T-helper 1 cell (primary cell): ENCODE results near the gene CTPS2.
"Not testable (repeated sequence)": the region's sequence is repeated elsewhere in the genome, so short reads cannot be mapped to it uniquely, and the experiment has no call there.

ENCODE experiments used
- DNase-seq, 5 donors: peaks; one replicate each; pipeline ENCODE4 v3.0.0-alpha.2; 2012 to 2020

Gene CTPS2

DNA sequence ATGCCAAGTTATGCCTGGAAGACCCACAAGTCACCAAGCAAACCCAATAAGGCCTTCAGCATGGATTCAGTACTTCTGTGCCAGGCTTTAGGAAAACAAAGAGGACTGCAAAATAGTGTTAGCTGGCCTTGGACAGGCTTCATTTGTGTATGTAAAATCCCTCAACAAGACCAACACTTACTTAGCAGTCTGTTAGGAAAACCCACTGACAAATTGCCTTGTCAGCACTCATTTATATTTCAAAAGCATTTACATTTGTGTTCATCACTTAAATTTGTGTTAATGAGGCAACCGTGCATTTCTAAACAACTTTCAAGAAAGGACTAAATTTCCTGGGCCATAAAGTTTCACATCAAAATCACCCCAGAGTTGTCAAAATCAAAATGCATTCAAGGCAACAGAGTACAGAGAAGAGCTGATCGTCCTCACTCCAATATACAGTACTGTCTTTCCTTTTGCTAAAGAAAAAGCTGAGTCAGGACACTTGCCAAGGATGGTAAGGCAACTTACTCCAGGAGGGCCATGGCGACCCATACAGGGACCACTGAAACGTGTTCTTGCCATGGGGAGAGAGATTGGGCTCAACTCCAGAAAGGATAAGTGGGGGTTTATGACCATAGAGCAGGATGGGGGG lies 61.0 kb downstream of the CTPS2 start:
- DNase-seq = no peak

DNA sequence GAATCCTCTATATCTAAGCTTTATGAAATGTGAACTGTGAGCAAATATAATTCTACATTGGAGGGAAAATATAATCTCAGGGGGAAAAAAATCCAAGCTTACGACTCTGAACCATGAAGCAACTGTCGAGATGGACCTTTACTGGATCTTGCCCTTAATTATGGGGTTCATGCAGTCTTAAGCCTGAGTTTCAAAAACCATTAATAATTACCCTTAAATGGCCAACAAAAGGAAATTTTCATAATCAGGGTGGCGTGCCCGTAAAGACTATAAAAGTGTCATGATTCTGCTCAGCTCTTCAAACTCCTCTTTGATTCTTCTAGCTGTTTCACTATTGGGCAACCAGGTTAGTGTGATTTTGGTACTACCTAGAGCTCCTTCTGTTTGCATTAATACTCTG lies 62.6 kb downstream of the CTPS2 start, which contains the start of gene S100G:
TSS of gene S100G (plus strand) at position 301 of the 400 bp plus-strand sequence. CDS start 849 bp downstream, outside the sequence.
- no peak for DNase-seq

DNA sequence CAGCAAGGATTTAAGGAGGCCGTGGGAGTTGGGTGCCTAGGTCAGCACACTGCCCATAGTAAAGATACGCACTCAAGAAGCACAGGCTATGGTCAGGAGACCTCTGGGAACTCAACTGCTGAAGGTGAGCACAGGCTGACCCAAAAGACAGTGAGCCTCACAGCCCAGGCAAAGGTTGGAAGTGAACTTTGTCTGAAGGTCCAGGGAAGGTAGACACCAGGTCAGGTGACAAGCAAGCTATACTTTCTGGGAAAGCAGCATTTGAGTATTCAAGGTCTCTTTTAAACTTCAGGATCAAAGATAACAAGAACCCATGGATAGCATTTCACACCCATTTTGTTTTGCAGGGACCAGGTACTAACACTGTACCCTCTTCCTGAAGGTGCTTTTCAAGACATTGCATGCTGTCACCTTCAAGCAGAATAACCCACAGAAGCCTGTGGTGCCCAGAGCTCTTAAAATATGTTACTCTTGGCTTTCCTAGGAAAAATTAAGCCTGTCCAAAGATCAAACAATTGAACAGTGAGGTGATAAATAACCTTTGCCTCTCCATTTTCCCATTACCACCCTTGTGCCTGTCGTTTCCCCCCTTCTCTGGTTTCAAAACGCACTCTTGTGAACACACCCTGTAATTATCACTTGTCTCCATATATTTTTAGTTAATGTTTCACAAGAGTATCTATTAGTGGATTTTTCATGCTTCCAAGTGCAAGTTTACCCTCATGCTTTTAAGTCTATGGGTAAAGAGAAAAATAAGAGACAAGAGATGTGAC lies 65.9 kb downstream of the CTPS2 start:
- DNase-seq = no peak

DNA sequence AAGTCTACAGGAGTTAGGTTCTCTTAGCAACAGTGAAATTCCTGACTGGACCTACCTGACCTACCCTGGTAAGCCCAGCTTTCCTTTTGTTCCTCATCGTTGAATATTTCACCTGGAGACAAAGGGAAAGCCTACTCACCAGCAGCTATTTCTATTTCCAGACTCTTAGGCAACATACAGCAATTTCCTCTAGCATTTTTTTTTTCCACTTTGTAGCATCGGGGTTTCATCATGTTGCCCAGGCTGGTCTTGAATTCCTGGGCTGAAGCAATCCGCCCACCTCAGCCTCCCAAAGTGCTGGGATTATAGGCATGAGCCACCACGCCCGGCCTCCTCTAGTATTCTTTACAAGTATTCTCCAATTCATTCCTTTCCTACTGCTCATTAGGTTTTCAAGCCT lies 69.3 kb downstream of the CTPS2 start:
- no peak for DNase-seq

DNA sequence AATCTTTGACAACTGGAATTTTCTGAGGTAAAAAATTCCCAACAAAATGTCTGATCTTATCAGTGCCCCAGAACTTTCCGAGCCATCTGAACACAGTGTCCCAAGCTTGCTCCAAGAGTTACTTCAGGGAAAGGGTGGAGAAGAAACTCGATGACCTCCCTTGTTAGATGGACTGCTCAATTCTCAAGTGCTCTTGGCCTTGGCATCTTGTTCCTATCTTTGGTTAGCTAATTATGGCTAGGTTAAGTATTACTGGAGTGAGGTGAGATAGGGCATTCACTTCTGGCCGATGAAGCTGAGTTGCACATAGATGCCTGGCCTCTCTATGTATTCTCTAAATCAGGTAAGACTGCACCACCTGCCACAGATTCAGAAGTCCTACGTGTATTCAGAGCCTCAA lies 71.6 kb downstream of the CTPS2 start:
- DNase-seq = no peak

DNA sequence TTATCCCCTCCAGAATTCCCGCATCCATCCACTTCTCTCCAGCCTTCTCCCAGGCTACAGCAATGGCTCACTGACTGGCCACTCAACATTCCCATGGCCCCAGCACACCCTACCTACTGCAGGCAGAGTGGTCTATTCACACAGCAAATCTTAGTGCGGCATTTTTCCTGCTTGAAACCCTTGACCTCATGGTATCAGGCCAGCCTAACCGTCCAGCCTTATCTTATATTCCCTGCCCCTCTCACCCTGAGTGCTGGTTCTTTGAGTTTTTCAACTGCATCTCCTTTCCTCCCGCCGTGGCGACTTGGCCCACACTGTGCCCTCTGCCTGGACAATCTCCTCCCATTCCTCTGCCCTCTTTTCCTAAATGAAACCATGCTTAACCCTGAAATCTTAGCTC lies 72.5 kb downstream of the CTPS2 start:
- DNase-seq = no peak

DNA sequence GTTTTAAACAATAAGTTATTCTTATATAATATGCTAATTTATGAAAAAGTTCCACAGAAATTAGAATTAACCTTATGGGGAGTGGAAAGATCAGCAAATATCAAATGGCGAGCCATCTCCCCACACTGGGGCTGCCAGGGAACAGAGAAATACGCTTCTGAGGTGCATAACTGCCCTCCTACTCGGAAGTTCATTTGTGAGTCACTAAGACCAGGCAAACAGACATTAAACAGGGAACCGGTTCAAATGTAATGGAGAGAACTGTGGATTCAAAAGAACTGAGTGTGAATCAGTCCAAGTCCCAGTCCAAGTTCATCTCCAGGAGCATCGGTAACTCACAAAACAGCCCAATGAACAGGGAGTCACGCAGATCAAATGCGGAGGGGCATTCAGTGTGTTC lies 73.9 kb downstream of the CTPS2 start:
- DNase-seq = no peak

DNA sequence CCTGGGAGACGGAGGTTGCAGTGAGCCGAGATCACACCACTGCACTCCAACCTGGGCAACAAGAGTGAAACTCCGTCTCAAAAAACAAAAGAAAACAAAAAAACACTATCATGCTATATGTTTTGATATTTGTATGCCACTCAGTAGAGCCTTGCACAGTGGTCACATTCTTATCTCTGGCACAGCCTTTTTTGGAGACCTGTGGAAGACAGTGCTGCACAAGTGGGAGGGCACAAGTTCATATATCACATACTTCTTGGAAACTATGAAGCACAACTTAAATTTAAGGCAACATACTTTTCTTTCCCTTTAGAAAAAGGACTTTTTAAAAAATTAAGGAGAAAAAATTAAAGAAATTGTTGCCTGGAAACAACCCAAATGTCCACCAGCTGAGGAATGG lies 76.9 kb downstream of the CTPS2 start:
- DNase-seq = no peak

DNA sequence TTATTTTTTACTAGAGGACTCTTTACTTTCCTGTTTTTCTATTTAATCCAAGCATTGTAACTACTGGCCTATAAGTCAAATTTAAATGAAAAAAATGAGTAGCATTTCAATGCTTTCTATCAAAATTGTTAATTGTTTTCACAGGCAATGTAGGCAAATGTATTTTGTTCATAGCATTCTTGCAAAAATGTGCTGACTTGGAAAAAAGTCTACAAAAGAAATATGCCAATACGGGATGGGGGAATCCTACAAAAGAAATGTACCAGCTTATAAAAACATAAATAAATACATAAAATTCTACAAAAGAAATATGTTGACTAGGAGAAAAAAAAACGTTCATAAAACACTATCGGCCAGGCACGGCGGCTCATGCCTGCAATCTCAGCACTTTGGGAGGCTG lies 77.4 kb downstream of the CTPS2 start:
- no peak for DNase-seq

DNA sequence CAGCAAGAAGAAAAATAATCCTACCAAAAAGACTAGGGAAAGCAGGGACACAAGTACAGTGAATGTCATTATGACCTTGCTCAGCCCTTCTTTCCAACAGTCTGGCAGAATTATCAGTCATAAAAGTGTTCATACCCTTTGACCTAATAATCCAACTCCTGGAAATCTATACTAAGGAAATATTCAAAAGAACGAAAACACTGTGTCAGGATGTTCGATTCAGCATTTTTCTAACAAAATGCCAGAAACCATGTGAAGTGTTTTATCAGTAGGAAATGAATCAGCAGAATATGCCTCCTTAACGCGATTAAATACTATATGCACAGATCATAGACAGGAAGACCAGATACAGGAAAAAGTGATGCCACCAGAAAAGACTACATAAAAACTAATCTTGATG lies 78.7 kb downstream of the CTPS2 start:
- DNase-seq = no peak

DNA sequence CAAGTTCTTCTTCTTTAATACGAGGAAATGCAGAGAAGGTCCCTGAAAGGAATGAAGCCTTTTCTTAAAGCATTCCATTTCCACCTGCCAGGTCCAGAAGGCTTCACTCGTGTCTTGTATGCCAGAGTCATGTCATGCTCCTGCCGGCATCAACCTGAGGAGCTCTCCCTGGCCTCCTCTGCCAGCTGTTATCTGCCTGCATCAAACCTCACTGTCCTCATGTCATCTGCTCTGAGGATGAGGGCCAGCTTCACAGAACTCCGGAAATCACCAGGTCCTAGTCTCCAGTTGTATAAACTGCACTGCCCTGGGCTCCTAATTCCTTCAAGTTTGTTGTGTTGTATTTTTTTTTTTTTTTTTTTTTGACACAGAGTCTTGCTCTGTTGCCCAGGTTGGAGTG lies 82.6 kb downstream of the CTPS2 start:
- no peak for DNase-seq

DNA sequence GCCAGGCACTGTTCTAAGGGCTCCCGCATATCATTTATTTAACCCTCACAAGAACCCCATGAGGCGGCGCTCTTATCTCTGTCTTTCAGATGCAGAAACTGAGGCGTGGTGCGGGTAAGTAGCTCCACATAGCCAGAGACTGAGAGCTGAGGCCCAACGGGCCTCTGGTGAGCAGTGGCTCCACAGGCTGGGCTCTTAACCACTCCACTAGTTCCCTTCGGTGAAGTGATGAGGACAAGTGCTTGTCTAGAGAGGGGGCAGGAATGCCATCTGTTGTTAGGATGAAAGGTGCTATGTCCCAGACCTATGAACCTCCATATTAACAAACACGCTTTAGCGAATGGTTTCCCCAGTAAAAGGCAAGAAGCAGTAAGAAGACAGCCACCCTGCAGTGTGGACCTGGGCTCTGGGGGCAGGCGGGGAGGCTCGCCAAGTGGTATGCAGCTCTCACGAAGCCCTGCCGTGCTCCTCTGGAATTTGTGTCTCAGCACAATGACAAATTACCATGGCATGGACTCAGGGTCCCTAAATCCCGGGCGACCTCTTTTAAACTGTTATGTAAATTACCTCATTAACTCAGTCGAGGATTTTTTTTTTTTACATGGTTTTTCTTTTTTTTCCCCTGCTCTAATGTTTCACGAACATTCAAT lies 83.4 kb downstream of the CTPS2 start:
- no peak for DNase-seq

DNA sequence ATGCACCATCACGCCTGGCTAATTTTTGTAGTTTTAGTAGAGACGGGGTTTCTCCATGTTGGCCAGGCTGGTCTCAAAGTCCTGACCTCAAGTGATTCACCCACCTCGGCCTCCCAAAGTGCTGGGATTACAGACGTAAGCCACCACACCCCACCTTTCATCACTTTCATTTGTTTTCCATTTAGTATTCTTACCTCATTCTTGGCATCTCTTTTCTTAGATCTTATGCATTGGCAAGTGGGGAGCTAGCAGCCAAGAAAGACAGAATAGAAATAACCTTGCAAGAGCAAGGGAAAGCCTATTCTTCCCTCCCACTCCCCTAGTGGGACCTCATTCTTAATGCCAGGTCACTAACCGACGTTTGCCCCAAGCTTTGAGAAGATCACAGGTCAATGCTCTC lies 84.0 kb downstream of the CTPS2 start:
- not testable (repeated sequence) for DNase-seq

DNA sequence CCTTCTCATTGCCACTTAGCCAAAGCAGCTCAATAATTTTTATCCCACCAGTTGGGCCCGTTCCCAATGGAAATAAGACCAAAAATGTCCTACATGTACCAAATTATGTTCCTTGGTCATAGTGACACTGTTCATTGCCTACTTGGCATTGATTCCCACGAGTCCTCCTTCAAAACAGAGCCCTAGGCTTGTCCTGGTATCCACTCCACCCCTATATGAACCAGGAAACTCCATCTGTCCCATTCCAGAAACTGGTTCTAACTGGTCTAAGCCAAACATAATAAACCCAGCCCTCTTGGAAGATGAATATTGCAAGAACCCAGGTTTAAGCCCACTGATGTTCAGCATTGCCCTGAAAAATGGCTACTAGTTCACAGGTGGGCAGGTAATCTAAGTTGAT lies 93.4 kb downstream of the CTPS2 start:
- DNase-seq = no peak

DNA sequence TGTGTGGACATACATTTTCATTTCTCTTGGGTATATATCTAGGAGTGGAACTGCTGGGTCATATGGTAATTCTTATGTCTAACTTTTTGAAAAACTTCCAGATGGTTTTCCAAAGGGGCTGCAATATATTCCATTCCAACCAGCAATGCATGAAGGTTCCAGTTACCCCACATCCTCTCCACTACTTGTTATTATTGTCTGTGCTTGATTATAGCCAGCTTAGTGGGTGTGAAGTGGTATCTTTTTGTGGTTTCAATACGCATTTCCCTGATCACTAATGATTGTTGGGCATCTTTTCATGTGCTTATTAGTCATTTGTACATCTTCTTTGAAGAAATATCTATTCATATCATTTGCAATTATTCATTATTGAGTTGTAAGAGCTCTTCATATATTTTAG lies 94.0 kb downstream of the CTPS2 start:
- no peak for DNase-seq

DNA sequence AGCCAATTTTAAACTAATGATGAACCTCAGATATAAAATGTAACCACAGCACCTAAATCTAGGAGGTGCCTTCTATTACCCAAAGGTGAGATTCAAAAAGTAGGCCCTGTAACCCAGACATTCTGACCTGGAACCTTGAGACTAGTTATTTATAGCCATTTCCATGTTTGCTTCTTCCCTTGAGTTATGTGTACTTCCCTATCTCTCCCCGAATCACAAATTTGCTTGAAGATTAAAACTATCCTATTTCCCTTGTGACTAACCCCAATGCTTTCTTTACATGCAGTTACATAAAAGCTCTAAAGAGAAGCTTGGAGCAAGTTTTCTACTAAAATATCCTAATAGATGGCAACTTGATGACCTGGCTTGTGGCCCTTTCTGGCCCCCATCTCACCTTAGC lies 95.1 kb downstream of the CTPS2 start:
- DNase-seq = no peak

DNA sequence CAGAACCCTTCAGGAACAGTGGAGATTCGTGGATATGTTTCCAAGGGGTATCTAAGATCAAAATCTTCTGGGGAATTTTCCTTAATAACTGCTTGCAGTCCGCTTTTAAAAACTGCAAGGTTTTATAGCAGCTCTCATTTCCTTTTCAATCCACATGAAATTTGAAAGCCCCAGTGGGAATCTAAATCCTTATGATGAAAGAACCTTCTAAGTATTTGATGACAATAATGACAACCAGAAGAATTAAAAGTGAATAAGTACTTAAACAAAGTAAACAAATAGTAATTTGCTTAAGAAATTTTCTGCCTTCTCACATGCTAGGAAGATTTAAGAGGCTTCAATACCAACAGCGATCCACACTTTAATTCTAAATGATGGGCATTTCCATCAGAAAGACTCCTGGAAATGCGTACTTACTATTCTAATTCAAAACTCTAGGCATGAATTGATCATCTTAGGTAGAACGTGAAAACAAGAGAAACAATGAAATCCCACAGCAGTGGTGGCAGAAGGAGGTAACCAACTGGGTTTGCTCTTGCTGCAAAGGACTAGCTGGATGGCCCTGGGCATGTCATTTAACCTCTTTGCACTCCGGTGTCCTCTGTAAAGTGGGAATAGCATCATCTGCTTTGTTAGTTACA lies 100.1 kb downstream of the CTPS2 start:
- no peak for DNase-seq

DNA sequence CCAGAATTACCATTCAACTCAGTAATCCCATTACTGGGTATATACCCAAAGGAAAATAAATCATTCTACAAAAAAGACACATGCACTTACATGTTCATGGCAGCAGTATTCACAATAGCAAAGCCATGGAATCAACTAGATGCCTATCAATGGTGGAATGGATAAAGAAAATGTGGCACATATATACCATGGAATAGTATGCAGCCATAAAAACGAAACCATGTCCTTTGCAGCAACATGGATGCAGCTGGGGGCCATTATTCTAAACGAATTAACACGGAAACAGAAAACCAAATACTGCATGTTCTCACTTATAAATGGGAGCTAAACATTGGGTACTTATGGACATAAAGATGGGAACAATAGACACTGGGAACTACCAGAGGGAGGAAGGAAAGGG lies 101.8 kb downstream of the CTPS2 start:
- not testable (repeated sequence) for DNase-seq

DNA sequence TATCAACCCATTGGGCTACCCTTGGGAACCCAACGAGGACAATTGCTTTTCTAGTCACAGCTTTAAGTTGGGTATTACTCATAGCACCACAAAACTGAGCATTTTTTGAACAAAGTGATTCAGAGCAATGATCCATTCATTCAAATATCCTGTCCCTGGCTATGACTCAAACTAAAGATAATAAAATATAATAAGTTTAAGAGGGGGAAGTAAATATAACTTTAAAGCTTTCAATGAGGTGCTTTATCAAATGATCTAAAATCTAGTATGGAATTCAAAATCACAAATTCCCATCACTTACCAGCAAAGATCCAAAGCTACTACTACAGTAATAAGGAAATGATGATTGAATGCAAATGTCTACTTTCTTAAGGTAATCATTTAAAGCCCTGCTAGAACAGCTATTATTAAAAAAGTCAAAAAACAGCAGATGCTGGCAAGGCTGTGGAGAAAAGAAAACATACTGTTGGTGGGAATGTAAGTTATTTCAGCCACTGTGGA lies 102.3 kb downstream of the CTPS2 start:
- DNase-seq = no peak

DNA sequence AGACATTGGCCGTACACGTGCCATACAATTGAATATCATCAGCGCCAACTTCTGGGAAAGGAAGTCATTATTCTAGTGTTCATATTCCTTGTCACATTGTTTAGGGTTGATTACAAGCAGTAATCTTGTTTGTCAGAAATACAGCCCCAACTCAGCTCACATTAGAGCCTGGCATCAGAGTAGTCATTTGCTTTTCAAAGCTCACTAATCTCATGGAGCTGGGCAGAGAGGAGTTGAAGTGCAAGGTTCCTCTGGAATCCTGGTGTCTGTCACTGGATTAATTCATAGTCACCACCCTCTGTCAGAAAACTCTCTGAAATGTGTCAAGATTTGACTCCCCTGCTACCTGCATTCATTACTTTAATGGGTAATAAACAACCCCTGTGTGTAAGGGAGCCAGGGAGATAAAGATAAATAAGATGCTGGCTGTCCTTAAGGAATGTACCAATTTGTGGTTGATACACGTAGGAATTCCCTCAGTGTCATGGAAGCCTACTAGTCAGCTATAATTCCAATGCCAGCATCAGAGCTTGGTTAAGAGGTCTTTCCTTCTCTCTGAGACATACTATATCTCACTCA lies 106.2 kb downstream of the CTPS2 start:
- no peak for DNase-seq

DNA sequence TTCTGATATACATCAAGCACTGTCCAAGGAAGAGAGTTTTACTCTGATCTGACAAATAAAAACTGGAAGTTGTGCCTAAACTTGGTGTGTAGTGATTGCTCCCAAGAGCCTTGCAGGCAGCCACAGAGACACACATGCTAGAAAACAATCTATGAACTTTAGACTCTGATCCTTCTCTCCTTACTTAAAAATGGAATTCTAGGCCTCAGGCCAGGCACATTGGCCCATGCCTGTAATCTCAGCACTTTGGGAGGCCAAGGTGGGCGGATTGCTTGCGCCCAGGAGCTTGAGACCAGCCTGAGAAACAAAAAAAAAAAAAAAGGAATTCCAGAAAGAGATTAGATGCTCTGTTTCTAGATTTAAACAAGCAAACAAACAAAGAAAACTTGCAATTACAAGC lies 108.1 kb downstream of the CTPS2 start:
- no peak for DNase-seq

DNA sequence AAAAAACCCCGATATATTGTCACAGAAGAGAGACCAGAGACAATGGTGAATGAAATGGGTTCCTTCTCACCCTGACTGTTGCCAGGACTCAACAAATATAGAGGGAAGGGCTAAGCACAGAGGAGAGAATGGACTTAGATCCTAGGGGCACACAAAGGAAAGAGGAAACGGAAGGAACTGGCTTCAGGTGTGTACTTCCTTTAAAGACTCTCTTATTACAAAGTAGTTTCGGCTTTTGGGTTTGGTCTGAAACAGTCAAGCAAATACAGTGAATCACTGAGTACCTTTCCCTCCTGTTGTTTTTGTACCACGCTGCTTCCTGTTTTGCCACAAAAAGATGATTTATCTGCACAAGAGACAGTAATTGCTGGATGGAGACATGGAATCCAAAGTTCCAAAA lies 108.6 kb downstream of the CTPS2 start:
- DNase-seq = peak in 1 of 5 donors; percentile 36

DNA sequence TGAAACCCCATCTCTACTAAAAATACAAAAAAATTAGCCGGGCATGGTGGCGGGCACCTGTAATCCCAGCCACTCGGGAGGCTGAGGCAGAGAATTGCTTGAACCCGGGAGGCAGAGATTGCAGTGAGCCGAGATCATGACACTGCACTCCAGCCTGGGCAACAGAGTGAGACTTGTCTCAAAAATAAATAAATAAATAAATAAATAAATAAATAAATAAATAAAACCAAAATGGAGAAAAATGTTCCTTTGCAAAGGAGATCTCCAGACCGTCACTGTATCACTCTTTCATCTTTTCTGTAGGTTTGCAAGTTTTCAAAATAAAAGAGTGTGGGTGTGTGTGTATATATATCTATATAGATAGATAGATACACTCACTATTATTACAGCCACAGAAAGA lies 109.2 kb downstream of the CTPS2 start:
- not testable (repeated sequence) for DNase-seq
